ENCODE data around the gene GATB. TPM values are rescaled to one million over a fixed set of nuclear protein-coding genes. Genes with fewer than 3 reads are reported as not detected.

GATB gene
- total and polyA plus RNA-seq, 2 experiments from 2014 or later = 18.0 to 20.0 TPM

DNA sequence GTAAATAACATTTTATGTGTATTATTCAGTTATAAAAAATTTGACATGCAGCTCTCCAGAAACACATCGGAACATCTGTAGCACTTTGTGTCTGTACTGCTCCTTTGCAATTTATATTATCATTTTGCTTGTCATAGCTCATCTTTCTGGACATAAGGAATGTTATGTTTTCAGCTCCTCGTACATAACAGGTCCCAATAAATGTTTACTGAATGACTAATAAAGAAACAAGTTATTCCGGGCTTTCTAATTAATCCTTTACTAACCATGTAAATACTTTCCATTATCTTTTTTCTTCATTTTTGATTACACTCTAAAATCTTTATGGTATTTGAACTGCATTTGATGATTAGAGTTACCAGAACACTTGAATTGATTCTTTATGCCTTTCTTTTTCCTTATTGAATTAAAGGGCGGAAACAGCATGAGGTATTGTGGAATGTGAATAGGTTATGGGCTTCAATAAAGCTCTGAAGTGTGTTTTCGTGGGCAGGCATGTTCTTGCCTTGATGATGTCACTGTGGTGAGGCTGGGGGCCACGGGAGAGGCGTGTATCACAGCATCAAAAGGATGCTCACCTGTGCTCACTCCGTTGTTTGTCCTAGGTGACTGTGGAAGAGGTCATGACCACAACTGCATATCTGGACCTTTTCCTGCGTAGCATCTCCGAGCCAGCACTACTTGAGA, 131.6 kb downstream of the GATB start:
- 45 to 46% methylated on average over 10 of the region's 10 CpGs for WGBS, 2 experiments (ENCODE audit: low coverage in 1 of 2, low lambda C conversion rate in 2 of 2, missing lambda C conversion rate in 2 of 2)
- no peaks in the 10 kb centered on the region for H3F3A ChIP-seq (ENCODE audit: insufficient read depth)
- no peaks in the 10 kb centered on the region for H4K20me1 ChIP-seq (ENCODE audit: insufficient read depth)
- no peaks in the 10 kb centered on the region for H3K9me2 ChIP-seq (ENCODE audit: insufficient read depth)
- no peaks in the 10 kb centered on the region for H3K36me3 ChIP-seq (ENCODE audit: low read depth)
- H2AFZ ChIP-seq = no peak overlapping the region
- H3K27me3 ChIP-seq (replicated peaks; ENCODE audit: insufficient read depth) = no peaks in the 10 kb centered on the region
- H3K9me3 ChIP-seq (ENCODE audit: low read depth) = no peaks in the 10 kb centered on the region
- in situ Hi-C loops (cut with MboI) = no loop called here
- no peak overlapping the region for H3K4me3 ChIP-seq
- DNase-seq = no peak
- peaks cover 11% of the 10 kb centered on the region; the same call in 1 of the 2 replicates for H3K4me1 ChIP-seq (ENCODE audit: insufficient read depth)
- TF ChIP-seq EZH2 (IDR thresholded peaks at IDR 0.05; ENCODE audit: insufficient read depth, poor library complexity, severe bottlenecking) (no peak), EZH2phosphoT487 (IDR thresholded peaks at IDR 0.05; ENCODE audit: insufficient read depth, low read depth) (no peak)
- no peak overlapping the region for H3K4me2 ChIP-seq (ENCODE audit: unreplicated experiment)
- H3K79me2 ChIP-seq (ENCODE audit: insufficient read depth) = no peaks in the 10 kb centered on the region
- H3K9ac ChIP-seq = no peak overlapping the region
- no peak overlapping the region for H3K27ac ChIP-seq

DNA sequence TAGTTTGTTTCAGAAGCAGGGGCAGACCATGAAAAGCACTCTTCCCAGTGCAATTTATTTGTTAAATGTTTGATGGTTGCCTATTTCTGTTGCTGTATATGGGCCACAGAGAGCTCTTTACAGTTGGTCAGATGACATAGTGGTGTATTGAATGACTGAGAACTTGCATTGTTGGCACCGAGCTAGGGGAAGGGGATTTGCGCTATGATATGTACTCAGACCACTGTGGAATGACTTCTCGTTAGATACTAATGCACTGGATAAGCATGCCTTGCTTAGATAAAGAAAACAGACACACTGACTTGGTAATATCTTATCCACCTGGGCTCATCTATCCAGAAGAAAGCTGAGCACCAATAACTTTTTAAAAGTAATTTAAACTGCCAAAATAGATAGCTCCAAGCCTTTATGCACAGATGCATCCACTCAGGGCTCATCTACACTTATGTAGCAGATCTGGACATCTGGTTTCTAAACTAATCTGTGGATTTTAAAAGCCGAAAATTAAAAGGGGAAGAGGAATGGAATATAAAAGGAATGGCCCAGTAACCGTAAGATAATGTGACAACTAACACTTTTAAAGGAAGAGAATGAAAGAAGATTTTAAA, 132.7 kb downstream of the GATB start:
- Histone ChIP-seq H3K9me2 (ENCODE audit: insufficient read depth) (no peaks in the 10 kb centered on the region), H3K4me1 (ENCODE audit: insufficient read depth) (peaks cover 12% of the 10 kb centered on the region; the same call in 1 of the 2 replicates), H3K9ac (no peak overlapping the region), H2AFZ (no peak overlapping the region), H3K27ac (no peak overlapping the region), H3F3A (ENCODE audit: insufficient read depth) (no peaks in the 10 kb centered on the region), H4K20me1 (ENCODE audit: insufficient read depth) (no peaks in the 10 kb centered on the region), H3K79me2 (ENCODE audit: insufficient read depth) (no peaks in the 10 kb centered on the region), H3K4me3 (no peak overlapping the region), H3K4me2 (ENCODE audit: unreplicated experiment) (no peak overlapping the region), H3K36me3 (ENCODE audit: low read depth) (no peaks in the 10 kb centered on the region), H3K27me3 (replicated peaks; ENCODE audit: insufficient read depth) (no peaks in the 10 kb centered on the region), H3K9me3 (ENCODE audit: low read depth) (no peaks in the 10 kb centered on the region)
- no peak for TF ChIP-seq EZH2 (IDR thresholded peaks at IDR 0.05; ENCODE audit: insufficient read depth, poor library complexity, severe bottlenecking)
- DNase-seq = no peak
- in situ Hi-C loops (cut with MboI) = no loop called here
- WGBS, 2 experiments (ENCODE audit: low coverage in 1 of 2, low lambda C conversion rate in 2 of 2, missing lambda C conversion rate in 2 of 2) = 79 to 80% methylated on average over 5 of the region's 5 CpGs

DNA sequence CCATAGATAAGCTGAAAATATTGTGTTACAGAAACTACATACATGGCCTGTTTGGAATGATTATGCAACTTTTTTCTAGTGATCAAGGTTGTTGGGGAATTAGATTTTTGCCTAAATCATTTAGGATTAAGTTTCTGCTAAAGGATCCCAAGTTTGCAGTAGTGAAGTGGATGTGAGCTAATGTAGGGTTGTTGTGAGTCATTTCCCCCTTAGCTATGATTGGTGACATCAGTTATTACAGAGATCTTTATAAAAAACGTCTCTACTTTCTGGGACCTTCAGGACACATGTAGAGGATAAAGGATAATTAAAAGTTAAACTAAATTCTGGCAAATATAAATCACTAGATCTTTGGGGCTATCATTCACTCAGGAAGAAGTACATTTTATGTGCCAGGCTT, 133.3 kb downstream of the GATB start:
- TF ChIP-seq EZH2phosphoT487 (IDR thresholded peaks at IDR 0.05; ENCODE audit: insufficient read depth, low read depth) (no peak), EZH2 (IDR thresholded peaks at IDR 0.05; ENCODE audit: insufficient read depth, poor library complexity, severe bottlenecking) (no peak)
- Histone ChIP-seq H3K27me3 (replicated peaks; ENCODE audit: insufficient read depth) (no peaks in the 10 kb centered on the region), H3K9me3 (ENCODE audit: low read depth) (no peaks in the 10 kb centered on the region), H4K20me1 (ENCODE audit: insufficient read depth) (no peaks in the 10 kb centered on the region), H3K27ac (no peak overlapping the region), H3K4me1 (ENCODE audit: insufficient read depth) (peaks cover 12% of the 10 kb centered on the region; the same call in 1 of the 2 replicates), H3K4me3 (no peak overlapping the region), H3K9me2 (ENCODE audit: insufficient read depth) (no peaks in the 10 kb centered on the region), H3K79me2 (ENCODE audit: insufficient read depth) (no peaks in the 10 kb centered on the region), H2AFZ (no peak overlapping the region), H3F3A (ENCODE audit: insufficient read depth) (no peaks in the 10 kb centered on the region), H3K9ac (no peak overlapping the region), H3K36me3 (ENCODE audit: low read depth) (no peaks in the 10 kb centered on the region), H3K4me2 (ENCODE audit: unreplicated experiment) (no peak overlapping the region)
- 4 to 10% methylated on average over 1 of the region's 1 CpG for WGBS, 2 experiments (ENCODE audit: low coverage in 1 of 2, low lambda C conversion rate in 2 of 2, missing lambda C conversion rate in 2 of 2)
- DNase-seq = peak; percentile 60
- in situ Hi-C loops (cut with MboI) = no loop called here

DNA sequence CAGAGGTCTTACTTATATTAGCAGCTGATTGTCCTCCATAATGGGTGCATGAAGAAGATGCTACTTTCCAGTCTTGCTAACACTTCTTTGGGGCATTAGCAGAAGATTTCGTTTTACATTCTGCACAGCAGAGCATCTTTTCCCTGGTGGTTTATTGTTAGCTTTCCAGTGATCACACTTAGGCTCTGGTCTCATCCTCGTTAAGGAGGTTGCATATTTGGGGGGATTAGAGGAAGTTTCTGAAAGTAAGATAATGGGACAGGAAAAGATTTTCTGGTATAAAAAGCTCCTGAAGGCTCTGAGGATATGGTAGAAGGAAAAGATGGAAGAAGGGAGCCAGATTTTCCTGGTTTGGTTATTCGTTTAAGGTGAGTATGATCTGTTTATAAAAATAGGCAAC, 134.1 kb downstream of the GATB start:
- Histone ChIP-seq H3K79me2 (ENCODE audit: insufficient read depth) (no peaks in the 10 kb centered on the region), H3K4me1 (ENCODE audit: insufficient read depth) (peaks cover 12% of the 10 kb centered on the region; the same call in 1 of the 2 replicates), H3K27me3 (replicated peaks; ENCODE audit: insufficient read depth) (no peaks in the 10 kb centered on the region), H3F3A (ENCODE audit: insufficient read depth) (no peaks in the 10 kb centered on the region), H3K27ac (no peak overlapping the region), H3K36me3 (ENCODE audit: low read depth) (no peaks in the 10 kb centered on the region), H2AFZ (no peak overlapping the region), H4K20me1 (ENCODE audit: insufficient read depth) (no peaks in the 10 kb centered on the region), H3K9ac (no peak overlapping the region), H3K9me2 (ENCODE audit: insufficient read depth) (no peaks in the 10 kb centered on the region), H3K4me3 (no peak overlapping the region), H3K9me3 (ENCODE audit: low read depth) (no peaks in the 10 kb centered on the region), H3K4me2 (ENCODE audit: unreplicated experiment) (no peak overlapping the region)
- in situ Hi-C loops (cut with MboI) = no loop called here
- DNase-seq = no peak
- 89 to 94% methylated on average over 3 of the region's 3 CpGs for WGBS, 2 experiments (ENCODE audit: low coverage in 1 of 2, low lambda C conversion rate in 2 of 2, missing lambda C conversion rate in 2 of 2)
- no peak for TF ChIP-seq EZH2phosphoT487 (IDR thresholded peaks at IDR 0.05; ENCODE audit: insufficient read depth, low read depth)
- TF ChIP-seq EZH2 (IDR thresholded peaks at IDR 0.05; ENCODE audit: insufficient read depth, poor library complexity, severe bottlenecking) = no peak

All from GM23248 (cell line).